HuH-7 (cell line): ENCODE data around the gene FYB2.
A peak's percentile ranks its signal among the peaks of the same experiment; 100 is the strongest.
"Not testable (repeated sequence)": the region's sequence is repeated elsewhere in the genome, so short reads cannot be mapped to it uniquely, and the experiment has no call there.

Experiments
- DNase-seq: peaks from one replicate; pipeline ENCODE4 v3.0.0; 2011; ENCODE audit warnings: low spot score

FYB2 gene

DNA sequence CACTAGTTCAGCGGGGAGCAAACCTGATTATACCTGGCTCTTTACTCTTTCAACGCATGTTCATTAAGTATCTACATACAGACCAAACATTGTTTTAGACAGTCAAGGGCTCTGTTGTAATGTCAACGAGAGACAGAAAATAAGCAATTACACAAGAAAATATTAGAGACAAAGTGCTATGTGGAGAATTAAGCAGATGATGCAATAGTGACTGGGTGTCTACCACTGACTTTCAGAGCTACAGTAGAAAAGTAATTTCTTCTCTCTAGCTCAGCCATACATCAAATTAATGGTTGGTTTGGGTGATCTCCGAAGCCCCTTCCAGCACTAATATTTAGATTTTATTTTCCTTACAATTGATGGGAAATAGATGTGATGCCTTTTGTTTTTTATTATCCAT, 23.3 kb downstream of the FYB2 start:
- no peak for DNase-seq

DNA sequence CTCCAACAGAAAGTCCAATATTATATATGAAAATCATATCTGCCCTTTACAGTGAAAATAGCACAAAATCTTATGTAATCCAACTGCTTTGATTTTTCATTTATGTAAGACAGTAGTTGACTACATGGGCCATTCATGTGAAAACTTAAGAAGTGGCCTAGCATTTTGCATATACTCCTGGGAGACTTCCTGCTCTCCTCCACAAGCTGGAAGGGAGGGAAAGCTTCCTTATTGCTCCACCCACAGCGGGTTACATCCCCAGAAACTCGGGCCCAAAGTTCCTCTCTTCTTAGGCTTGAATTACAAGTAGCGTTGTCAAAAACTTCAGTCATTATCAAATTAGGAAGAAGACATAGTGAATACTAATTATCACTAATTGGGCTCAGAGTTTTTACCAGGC, 29.2 kb downstream of the FYB2 start:
- DNase-seq: no peak

DNA sequence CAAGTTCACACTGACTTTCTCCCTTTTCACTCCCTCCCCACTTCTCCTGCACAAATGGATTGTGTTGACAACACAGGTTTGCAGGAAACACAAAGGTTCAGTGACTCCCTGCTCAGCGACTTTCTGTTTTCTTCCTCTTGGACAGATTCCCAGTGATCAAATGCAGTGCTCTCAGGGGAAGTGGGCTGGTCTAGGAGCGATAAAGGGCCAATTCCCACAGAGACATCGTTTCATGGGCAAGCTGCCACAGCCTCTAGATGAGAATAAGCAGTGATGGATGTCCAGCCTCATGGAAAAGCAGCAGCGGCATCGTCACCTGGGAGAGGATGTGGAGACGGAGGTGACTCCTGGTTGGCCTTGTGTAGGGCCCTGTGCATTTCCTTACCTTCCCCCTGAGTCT, 30.6 kb downstream of the FYB2 start:
- no peak for DNase-seq

DNA sequence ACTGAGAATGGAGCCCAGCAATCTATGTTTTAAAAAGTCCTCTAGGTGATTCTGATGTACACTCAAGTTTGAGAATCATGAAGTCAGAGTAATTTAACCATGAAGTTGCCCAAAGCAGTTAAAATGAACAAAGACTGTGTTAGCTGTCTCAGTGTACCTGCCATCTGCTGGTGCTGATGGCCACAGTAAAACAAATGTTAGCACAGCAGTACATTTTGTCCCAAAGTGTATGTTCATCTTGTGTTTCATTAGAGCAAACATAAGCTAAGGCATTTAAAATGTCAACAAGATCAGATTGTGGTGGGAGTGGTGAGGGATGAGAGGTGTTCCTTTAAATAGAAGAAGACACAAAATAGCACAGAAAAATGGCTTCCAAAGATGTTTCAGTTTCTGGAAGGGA, 31.1 kb downstream of the FYB2 start:
- DNase-seq: no peak

DNA sequence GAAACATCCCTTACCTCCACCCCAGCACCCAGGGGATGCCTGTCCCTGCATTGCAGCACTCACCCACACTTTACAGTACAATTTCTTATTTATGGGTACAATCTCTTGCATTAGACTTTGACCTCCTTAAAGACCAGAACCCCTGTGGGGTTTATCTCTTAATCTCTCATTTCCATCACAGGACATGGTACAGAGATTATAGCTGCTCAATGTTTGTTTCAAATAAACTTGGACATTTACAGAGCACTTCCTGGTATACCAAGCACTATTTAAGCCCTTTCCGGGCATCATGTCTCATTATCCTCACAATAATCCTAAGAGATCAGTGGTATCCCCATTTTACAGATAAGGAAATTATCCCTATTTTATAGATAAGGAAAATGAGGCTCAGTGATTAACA, 31.9 kb downstream of the FYB2 start:
- DNase-seq: no peak

DNA sequence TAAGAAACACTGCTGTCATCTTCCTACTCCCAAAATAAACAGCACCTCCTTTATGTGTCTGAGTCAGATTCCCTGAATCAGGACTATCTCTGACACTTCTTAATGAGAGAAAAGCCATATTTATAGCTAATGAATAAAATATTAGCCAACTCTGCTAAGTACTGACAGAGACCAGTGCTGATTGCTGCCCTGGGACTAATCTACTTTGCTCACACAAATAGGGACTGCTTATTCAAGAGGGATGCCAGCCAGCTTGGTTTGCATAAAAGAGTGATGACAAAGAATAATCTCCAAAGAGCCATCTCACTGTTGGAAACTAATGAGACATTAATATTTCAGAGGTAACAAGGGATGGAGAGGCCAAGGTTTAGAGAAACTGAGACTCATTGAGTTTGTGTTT, 36.4 kb downstream of the FYB2 start:
- DNase-seq: no peak

DNA sequence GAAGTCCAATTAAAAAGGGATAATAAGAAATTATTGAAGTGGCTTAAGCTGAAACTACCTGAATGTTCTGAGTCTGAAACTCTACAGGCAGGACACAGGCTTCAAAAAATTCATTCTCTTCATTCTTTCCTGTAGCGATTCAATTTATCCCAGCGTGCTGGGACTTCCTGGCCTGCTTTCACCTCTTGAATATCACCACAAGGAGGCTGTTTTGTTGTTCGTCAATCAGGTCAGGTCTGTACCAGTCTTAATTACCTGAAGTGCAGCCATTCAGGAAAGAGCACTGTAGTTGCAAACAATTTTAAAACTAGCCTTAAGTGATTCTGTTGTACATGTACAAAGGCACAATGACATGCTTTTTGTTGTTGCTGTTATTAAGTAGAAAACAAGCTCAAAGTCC, 38.4 kb downstream of the FYB2 start:
- no peak for DNase-seq

DNA sequence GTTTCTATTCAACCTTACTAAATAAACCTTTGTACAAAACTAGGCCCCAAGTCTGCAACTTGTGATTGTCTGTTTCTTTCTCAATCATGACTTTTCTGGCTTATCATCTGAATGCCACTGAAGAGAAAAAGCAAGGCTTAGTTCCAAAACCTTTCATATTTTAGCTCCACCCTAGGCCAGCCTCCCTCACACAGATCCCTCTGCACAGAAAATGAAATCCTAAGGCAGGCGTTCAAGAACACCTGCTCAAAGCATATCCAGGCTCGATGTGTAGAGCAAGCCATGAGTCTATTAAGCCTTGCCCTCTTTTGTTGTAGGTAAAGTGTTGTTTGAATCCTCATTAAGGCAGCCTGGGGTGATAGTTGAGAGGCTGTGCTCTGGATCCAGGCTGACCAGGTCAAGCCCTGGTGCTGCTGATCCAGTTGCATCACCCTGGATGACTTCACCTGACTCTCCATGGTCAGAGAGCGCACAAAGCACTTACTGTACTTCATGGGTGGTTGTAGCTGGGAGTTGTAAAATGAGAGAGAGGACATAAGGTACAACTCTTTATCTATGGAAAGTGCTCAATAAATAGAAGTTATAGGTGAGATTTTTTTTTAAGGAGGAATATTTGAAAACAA, 39.0 kb downstream of the FYB2 start:
- DNase-seq: no peak

DNA sequence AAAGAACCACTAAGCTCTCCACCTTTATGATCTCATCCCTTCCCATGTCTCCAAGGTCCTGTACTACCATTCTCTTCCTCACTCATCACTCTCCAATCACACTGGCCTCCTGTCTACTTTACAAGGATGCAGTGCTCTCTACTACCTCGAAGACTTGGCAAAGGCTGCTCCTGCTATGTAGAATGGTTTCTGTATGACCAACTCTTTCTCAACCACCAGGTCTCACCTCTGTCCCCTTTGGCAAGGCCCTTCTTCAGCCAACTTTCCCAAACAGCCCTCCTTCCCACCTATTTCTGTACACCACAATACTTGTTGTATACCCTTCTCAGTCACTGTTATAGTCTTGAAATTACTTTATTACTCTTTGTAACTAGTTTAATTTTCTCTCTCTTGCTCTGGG, 41.2 kb downstream of the FYB2 start:
- no peak for DNase-seq

DNA sequence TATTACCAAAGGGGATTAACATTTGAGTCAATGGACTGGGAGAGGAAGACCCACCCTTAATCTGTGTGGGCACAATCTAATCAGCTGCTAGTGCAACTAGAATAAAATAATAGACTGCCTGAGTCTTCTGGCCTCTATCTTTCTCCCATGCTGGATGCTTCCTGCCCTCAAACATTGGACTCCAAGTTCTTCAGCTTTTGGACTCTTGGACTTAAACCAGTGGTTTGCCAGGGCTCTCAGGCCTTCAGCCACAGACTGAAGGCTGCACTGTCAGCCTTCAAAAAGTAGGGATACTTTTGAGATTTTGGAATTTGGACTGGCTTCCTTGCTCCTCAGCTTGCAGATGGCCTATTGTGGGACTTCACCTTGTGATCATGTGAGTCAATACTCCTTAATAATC, 44.5 kb downstream of the FYB2 start:
- DNase-seq: not testable (repeated sequence)

DNA sequence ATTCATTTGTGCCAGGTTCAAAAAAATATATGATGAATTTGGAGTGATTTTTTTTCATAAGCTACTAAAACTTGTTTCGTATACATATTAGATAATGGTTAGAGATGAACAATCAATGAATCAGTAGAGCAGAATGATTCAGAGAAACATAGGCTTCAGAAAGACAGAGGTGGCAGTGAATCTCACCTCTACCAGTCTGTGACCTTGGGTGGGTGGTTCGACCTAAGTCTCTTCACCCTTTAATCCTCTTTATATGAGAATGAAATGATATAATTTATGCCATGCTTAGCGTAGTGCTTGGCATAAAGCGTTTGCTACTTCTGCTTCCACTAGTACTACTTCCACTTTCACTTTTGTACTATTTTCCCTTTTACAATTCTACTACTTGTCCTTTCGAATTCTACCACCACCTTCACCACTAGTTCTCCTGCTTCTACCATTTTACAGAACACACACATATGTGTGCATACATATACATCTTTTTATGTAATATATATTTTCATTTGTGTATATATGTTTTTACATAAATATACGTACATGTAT, 45.1 kb downstream of the FYB2 start:
- DNase-seq: no peak

DNA sequence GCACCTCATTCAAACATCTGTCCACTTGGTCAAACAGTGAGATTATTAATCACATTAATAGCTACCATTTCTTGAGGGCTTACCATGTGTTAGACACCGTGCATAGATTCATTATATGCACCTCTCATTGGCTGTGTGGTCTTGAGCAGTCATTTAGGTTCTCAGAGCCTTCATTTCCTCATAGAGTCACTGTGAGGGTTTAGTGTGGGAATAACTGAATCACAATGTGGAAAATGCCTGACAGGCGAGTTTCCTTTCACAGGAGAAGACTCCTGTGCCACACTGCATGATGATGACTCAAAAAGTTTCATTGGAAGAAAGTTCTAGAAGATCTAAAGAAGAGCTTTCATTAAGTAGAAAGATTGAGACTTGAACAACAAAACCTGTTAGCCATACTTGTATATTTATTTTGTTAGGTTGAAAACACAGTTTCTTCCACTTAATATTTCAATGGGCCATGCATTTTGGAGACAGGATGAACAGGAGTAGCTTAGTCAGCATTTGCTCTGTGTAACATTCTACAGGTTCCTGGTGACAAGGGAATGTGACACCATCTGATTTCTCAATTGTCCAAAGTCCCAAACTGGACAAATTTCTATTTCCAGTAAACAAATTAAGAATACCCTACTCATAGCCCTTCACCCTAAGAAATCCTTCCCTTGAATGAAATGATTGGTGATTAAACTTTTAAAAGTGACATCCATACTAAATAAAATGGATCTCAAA, 45.7 kb downstream of the FYB2 start:
- DNase-seq: no peak

DNA sequence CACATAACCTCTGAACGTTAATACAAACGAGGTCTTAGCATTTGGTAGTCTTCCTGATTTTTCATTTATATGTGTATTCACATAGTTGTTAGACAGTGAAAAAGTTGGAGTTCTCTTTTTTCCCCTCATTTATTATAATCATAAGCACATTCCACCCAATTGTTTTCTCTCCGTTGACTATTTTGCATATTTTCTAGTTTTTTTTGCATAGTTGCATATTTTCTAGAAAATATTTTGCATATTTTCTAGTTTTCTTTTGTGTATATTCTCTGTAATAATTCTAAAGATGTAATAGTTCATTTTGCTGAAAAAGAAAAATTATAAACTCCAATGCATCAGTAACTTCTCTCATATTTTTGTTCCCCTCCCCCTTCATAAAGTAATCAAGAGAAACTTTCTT, 47.5 kb downstream of the FYB2 start:
- DNase-seq: no peak

DNA sequence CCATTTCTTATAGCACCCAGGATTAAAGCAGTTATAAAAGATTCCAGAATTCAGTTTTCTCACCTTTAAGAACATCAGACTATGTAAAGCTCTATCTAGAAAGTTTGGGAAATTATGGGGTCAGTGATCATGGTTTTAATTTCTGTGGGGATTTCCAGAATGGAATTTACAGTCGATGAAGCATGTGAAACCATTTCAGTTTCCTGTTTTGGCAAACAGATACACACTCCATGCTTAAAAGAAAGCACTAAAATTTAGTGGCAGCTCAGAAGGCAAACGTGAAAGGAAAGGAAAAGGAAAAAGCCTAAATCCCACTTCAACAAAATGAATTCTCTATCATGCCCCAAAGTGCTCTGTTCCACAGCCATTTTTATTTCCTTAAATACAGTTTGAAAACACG, 60.4 kb downstream of the FYB2 start:
- DNase-seq: no peak

DNA sequence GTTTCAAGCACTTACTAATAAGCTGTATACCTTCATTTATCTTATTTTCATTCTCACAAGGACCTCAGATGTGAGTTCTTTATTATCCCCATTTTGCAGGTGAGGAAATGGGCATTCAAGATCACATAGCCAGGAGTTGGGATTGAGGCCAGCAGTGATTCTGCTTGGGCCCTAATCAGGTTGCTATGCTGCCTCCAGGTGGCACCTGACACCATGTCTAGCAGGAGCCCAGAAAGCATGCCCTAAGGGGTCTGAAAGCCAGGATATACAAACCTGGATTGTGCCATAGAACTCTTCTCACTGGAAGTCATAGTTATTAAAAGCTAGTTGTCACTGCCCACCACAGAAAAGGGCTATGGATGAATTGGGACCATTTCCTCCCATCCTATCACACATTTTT, 61.1 kb downstream of the FYB2 start:
- DNase-seq: peak; percentile 37

DNA sequence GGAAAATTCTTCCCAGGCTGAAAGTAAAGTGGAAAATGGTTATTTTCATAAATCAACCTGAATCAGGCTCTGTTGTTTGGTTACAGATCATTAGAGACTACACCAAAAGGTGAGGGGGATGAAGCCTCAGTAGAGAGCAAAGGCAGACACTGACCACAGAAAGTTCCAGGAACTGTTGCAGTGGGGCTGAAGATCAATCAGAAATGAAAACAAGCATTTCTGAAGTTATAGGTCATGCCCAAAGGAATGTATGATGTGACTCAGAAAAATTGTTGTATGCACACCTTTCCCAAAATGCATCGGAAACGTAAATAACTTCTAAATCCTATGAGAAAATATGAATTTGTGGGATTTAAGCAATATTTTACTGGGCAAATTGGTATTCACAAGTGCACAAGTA, 63.3 kb downstream of the FYB2 start:
- DNase-seq: no peak

DNA sequence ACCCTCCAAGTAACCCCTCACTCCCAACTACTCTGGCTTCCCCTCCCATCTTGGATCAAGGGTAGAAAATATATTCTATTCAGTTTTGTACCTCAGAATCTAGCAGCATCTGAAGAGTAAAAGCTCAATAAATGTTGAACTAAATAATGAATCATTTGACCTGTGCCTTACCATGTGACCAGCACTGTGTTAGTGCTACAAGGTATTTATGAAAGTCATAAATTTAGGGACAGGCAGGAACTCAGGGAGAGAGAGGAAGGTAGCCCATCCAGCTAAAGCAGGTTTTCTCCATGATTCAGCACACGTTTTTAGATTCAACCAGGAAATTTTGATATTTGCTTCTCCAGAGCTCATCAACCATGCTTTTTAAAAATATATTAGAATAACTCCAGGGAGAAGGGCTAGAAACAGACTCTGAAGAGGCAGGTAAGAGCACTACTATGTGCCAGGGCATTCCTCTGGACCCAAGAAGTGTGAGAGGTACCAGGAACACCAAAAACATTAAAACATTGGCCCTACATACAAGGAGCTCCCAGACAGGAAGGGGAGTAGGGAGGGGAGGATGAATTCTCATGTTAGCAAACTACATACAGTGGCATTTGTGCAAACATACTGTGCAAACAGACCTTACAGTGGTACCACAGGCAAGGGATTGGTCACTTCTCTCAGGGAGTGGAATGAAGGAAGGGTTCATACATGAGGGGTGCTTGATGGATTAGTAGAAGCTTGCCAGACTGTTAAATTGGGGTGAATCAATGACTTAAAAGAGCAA, 64.3 kb downstream of the FYB2 start:
- no peak for DNase-seq

DNA sequence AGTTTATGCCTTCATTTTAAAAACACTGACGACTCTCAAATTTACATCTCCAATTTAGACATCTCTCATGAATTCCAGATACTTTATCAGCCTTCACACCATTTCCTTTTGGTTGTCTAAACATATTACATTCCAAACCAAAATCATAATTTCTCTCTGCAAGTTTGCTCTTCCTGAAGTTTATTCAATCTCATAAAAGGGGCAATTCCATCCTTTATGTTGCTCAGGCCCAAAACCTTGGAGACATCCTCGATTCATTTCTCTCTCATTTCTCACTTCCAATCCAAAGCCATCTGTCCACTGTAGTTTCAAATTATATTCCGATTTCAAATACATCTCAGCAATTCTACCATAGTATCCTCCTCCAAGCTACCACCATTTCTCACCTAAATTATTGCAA, 74.0 kb downstream of the FYB2 start:
- DNase-seq: no peak

DNA sequence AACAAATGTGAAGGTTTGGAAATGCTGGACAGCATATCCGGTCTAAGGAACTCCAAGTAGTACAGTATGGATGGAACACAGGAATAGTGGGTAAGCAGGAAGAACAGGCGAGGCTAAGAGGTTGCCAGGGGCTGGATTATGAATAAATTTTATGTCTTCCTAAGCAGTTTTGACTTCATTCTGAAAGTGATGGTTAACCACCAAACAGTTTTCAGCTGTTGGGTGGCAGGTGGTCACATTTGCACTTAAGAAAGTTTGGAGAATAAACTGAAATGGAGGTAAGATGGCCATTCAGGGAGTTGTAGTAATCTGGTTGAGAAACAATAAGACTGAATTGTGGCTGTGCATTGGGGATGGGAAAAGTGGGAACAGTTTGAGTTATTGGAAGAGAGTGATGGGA, 90.2 kb downstream of the FYB2 start:
- DNase-seq: no peak

DNA sequence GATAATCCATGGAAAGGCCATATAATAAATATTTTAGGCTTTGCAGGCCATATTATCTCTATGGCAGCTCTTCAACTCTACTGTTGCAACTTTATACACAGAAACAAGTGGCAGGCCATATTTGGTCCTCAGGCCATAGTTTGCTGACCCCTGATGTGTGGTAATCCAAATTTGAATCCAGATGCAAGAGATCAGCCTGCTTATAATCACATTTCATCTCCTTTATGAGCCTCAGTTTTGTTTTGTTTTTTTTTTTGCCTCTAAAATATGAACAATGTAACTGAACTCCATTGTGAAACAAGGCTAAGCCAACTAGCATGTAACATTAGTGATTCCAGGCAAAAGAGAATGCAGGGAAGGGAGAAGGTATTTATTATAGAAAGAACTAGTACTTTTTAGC, 92.5 kb downstream of the FYB2 start:
- DNase-seq: no peak

DNA sequence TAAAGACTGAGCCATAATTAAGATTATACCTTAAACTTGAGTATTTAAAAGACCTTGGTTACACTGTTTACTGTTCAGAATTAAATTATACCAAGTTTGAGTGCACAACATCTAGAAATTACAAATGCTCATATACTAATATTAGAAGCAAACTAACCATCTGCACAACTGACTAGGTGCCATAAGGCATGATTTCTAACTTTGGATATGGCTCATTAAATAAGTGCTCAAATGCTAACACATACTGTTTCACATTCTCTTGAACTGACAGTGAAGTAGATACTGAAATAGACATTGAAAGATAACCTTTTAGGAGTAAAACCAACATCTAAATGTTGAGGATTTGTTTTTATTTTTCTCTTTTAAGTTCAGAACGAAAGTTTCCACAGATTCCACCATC, 100.0 kb downstream of the FYB2 start:
- DNase-seq: no peak

DNA sequence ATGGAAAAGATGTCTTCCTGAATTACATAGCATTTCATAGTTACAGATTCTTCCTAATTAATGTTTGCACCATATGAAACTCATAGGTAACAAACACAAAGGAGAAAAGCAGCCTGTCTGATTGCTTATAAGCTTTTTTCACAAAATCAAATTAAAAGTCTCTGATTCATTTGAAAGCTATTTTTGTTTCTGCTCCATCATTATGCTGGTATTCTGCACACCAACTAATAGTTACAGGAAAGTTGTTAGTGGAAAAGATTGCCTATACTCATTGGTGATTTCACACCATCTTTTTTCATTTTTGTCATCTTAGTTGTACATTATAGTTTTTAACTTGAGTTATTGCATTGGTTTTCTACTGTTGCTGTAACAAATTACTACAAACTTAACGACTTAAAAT, 104.0 kb downstream of the FYB2 start:
- no peak for DNase-seq

DNA sequence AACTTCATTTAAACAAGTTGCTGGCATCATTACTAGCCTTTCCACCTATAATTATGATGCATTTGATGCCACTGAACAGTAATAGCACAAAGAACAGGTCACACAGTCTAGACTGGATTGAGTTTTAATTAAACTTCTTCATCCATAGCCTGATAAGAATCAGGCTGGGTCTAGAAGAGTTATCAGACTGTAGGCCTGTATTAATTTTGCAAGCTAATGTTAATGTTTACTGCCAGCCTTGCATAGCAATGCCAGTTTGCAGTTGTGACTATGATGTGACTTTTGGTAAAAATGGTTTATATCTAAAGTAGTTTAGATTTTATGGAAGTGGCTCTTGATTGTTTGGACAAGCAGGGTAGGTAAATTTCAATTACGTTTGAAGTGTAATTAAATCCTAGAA, 106.1 kb downstream of the FYB2 start:
- DNase-seq: no peak
